HL-60 (cell line): ENCODE data around the gene ZFR.

ENCODE experiments used
- DNase-seq, 2 experiments: peaks; one replicate each; pipeline ENCODE4 v3.0.0-alpha.2; 2010 to 2020; ENCODE audit warnings: low read depth in 1 of 2, low spot score in 1 of 2
- H3K27ac ChIP-seq: fragments of 250-450 bp; sonication (Bioruptor Pico); replicated peaks from 2 replicates; pipeline ENCODE4 v1.5.1; 2020; ENCODE audit warnings: mild to moderate bottlenecking, moderate library complexity
- H3K27me3 ChIP-seq: fragments of 250-450 bp; sonication (Bioruptor Pico); 2 replicates; pipeline ENCODE4 v1.5.1; 2021; ENCODE audit warnings: mild to moderate bottlenecking, moderate library complexity; ENCODE audit not compliant: insufficient read depth, poor library complexity, severe bottlenecking
- H3K4me3 ChIP-seq: replicated peaks from 2 replicates; pipeline ENCODE4 v1.5.1; 2011; ENCODE audit warnings: mild to moderate bottlenecking, control low read depth, low read length; ENCODE audit not compliant: insufficient read depth
- CTCF ChIP-seq: IDR thresholded peaks from one replicate; pipeline ENCODE4 v1.5.1; 2011; ENCODE audit warnings: low read length, control low read depth, inconsistent platforms; ENCODE audit not compliant: insufficient read depth
- GABPA ChIP-seq: IDR thresholded peaks from 2 replicates; pipeline ENCODE4 v1.6.1; 2012; ENCODE audit warnings: low read depth
- POLR2AphosphoS5 ChIP-seq: IDR thresholded peaks from 2 replicates; pipeline ENCODE4 v1.6.1; 2012; ENCODE audit warnings: low read depth
- REST ChIP-seq: IDR thresholded peaks from 2 replicates; pipeline ENCODE4 v1.6.1; 2012; ENCODE audit warnings: low read depth; ENCODE audit not compliant: insufficient replicate concordance
- SPI1 ChIP-seq: IDR thresholded peaks from 2 replicates; pipeline ENCODE4 v1.6.1; 2012; ENCODE audit warnings: low read depth, mild to moderate bottlenecking, borderline replicate concordance
- microRNA-seq: library from miRNA; unstranded; fragments of <30 nt; microRNA quantifications from one replicate; pipeline ENCODE4, GENCODE V29; 2018

The ZFR gene

GRCh38 chr5:32307769-32308194 is 136.8 kb downstream of the ZFR start:
- H3K4me3 ChIP-seq, result no peak overlapping the region
- no peak for TF ChIP-seq POLR2AphosphoS5
- no peak for TF ChIP-seq GABPA
- TF ChIP-seq CTCF, result no peak
- TF ChIP-seq REST, result no peak
- TF ChIP-seq SPI1, result no peak
- no peak for DNase-seq
- no peaks in the 10 kb centered on the region for H3K27me3 ChIP-seq
- no peak overlapping the region for H3K27ac ChIP-seq

GRCh38 chr5:32304622-32305021 is 139.9 kb downstream of the ZFR start:
- peak in 1 of 2 experiments; percentile 72 for DNase-seq
- Histone ChIP-seq H3K27ac (no peak overlapping the region), H3K27me3 (no peaks in the 10 kb centered on the region), H3K4me3 (no peak overlapping the region)
- no peak for TF ChIP-seq GABPA
- no peak for TF ChIP-seq POLR2AphosphoS5
- no peak for TF ChIP-seq REST
- peak; percentile 19; the same call in 1 of the 2 replicates for TF ChIP-seq SPI1
- no peak for TF ChIP-seq CTCF

Small RNAs within 50 kb of the gene (microRNA-seq; reads per million reads assigned to microRNA genes)
- 149 reads per million, percentile 73 among the genes with 10 or more reads in this experiment for gene MIR579
